ENCODE data around the gene PTPRT. TPM values are rescaled to one million over a fixed set of nuclear protein-coding genes. Genes with fewer than 3 reads are reported as not detected.
A peak's percentile ranks its signal among the peaks of the same experiment; 100 is the strongest.

PTPRT gene
- polyA plus RNA-seq, 1 of the 3 experiments (the other 2 are of a cell fraction), result not detected

DNA sequence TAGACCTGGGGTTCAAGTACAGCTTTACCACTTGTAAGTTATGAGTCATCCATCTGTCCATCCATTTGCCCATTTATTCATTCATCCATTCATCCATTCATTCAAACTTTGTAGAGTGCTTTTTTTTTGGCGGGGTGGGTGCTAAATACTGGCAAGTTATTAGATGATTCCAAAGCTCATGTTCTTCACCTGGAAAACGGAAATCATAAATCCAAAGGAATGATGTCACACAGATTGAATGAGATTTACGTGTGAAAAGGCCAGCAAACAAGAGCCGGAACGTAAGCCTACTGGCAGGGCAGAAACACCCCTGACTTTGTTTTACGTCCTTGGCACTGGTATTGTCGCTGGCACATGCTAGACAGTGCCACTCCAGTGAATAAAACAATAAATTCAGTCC, 1090.6 kb downstream of the PTPRT start:
- no peaks in the 10 kb centered on the region for H3K36me3 ChIP-seq (replicated peaks in 1 of 2; ENCODE audit: control insufficient read depth in 1 of 2, insufficient read depth in 2 of 2, low read length in 1 of 2)
- no peak overlapping the region for H3K9ac ChIP-seq
- H3K9me3 ChIP-seq, result no peaks in the 10 kb centered on the region
- DNase-seq, result no peak
- H3K27me3 ChIP-seq (ENCODE audit: insufficient read depth), result no peaks in the 10 kb centered on the region
- TF ChIP-seq TCF12 (IDR thresholded peaks at IDR 0.05), result no peak
- no peak for TF ChIP-seq RAD21 (IDR thresholded peaks at IDR 0.05; ENCODE audit: low read length)
- TF ChIP-seq POLR2AphosphoS5 (IDR thresholded peaks at IDR 0.05; ENCODE audit: low read depth, low read length), result no peak
- TF ChIP-seq, protein P1, sequence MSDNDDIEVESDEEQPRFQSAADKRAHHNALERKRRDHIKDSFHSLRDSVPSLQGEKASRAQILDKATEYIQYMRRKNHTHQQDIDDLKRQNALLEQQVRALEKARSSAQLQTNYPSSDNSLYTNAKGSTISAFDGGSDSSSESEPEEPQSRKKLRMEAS (IDR thresholded peaks at IDR 0.05; ENCODE audit: low read depth), result no peak
- TF ChIP-seq, protein P2, sequence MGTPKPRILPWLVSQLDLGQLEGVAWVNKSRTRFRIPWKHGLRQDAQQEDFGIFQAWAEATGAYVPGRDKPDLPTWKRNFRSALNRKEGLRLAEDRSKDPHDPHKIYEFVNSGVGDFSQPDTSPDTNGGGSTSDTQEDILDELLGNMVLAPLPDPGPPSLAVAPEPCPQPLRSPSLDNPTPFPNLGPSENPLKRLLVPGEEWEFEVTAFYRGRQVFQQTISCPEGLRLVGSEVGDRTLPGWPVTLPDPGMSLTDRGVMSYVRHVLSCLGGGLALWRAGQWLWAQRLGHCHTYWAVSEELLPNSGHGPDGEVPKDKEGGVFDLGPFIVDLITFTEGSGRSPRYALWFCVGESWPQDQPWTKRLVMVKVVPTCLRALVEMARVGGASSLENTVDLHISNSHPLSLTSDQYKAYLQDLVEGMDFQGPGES (IDR thresholded peaks at IDR 0.05; ENCODE audit: low read depth, low read length), result no peak
- no peak for TF ChIP-seq RCOR1 (IDR thresholded peaks at IDR 0.05; ENCODE audit: low read length)
- TF ChIP-seq, protein P3, sequence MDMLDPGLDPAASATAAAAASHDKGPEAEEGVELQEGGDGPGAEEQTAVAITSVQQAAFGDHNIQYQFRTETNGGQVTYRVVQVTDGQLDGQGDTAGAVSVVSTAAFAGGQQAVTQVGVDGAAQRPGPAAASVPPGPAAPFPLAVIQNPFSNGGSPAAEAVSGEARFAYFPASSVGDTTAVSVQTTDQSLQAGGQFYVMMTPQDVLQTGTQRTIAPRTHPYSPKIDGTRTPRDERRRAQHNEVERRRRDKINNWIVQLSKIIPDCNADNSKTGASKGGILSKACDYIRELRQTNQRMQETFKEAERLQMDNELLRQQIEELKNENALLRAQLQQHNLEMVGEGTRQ (IDR thresholded peaks at IDR 0.05; ENCODE audit: borderline replicate concordance, low read depth, low read length), result no peak
- no peak for TF ChIP-seq GATA2 (CRISPR knock-in tag; IDR thresholded peaks at IDR 0.05)
- TF ChIP-seq SMC3 (IDR thresholded peaks at IDR 0.05; ENCODE audit: low read depth, low read length), result no peak
- TF ChIP-seq, protein P4, sequence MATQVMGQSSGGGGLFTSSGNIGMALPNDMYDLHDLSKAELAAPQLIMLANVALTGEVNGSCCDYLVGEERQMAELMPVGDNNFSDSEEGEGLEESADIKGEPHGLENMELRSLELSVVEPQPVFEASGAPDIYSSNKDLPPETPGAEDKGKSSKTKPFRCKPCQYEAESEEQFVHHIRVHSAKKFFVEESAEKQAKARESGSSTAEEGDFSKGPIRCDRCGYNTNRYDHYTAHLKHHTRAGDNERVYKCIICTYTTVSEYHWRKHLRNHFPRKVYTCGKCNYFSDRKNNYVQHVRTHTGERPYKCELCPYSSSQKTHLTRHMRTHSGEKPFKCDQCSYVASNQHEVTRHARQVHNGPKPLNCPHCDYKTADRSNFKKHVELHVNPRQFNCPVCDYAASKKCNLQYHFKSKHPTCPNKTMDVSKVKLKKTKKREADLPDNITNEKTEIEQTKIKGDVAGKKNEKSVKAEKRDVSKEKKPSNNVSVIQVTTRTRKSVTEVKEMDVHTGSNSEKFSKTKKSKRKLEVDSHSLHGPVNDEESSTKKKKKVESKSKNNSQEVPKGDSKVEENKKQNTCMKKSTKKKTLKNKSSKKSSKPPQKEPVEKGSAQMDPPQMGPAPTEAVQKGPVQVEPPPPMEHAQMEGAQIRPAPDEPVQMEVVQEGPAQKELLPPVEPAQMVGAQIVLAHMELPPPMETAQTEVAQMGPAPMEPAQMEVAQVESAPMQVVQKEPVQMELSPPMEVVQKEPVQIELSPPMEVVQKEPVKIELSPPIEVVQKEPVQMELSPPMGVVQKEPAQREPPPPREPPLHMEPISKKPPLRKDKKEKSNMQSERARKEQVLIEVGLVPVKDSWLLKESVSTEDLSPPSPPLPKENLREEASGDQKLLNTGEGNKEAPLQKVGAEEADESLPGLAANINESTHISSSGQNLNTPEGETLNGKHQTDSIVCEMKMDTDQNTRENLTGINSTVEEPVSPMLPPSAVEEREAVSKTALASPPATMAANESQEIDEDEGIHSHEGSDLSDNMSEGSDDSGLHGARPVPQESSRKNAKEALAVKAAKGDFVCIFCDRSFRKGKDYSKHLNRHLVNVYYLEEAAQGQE (IDR thresholded peaks at IDR 0.05; ENCODE audit: low read depth, low read length), result no peak
- no peak for TF ChIP-seq EP300 (IDR thresholded peaks at IDR 0.05; ENCODE audit: borderline replicate concordance in 1 of 2, low read depth in 1 of 2, low read length in 1 of 2)
- no peak for TF ChIP-seq TAF1 (IDR thresholded peaks at IDR 0.05; ENCODE audit: borderline replicate concordance, low read depth, low read length)
- no peak overlapping the region for H3K4me2 ChIP-seq
- peak overlapping the region in 1 of 2 experiments; percentile 99; a peak in 2 of 4 replicates for H3K27ac ChIP-seq (ENCODE audit: low read depth in 2 of 2, low read length in 1 of 2)
- H3K4me1 ChIP-seq (ENCODE audit: control insufficient read depth in 1 of 2, insufficient read depth in 2 of 2, low read depth in 1 of 2, low read length in 1 of 2), result peaks cover 0 to 49% of the 10 kb centered on the region in 2 experiments; a peak in 1 of 4 replicates
- H3F3A ChIP-seq (replicated peaks; ENCODE audit: insufficient read depth), result no peaks in the 10 kb centered on the region
- ChIA-PET CTCF (interaction anchor here (0.7 to 1.3 kb wide), 3 partner anchors 16 to 432 kb away, joined by 3 to 4 read pairs (median 3); no protein-coding TSS in a partner anchor), POLR2A (no interaction called here)
- H4K20me1 ChIP-seq (ENCODE audit: insufficient read depth), result no peaks in the 10 kb centered on the region
- H3K79me2 ChIP-seq (ENCODE audit: insufficient read depth), result no peaks in the 10 kb centered on the region
- H3K4me3 ChIP-seq (ENCODE audit: low read depth in 2 of 2, low read length in 1 of 2), result no peak overlapping the region
- 35% methylated on average over 7 of the region's 7 CpGs for WGBS (ENCODE audit: low lambda C conversion rate)
- no peak overlapping the region for H2AFZ ChIP-seq (ENCODE audit: low read depth)
- H3K9me2 ChIP-seq, result no peaks in the 10 kb centered on the region

All from SK-N-SH (cell line).